ENCODE data around the gene NPVF.
A peak's percentile ranks its signal among the peaks of the same experiment; 100 is the strongest.

NPVF gene

GRCh38 chr7:25179771-25180591 is 48.3 kb downstream of the NPVF start:
- Mint-ChIP-seq H3K9me3 (no peaks in the 10 kb centered on the region), H3K36me3 (ENCODE audit: insufficient read depth) (peaks cover 2% of the 10 kb centered on the region), H3K27ac (peak overlapping the region; percentile 71 to 85), H3K27me3 (peaks cover 5 to 10% of the 10 kb centered on the region in 2 donors), H3K4me3 (peak overlapping the region; percentile 82 to 91), H3K4me1 (ENCODE audit: low read depth in 2 of 2) (peaks cover 5 to 11% of the 10 kb centered on the region in 2 donors)
- DNase-seq: peak; percentile 96 to 98 (median 97)
- ATAC-seq (replicated peaks): peak; percentile 94

GRCh38 chr7:25179325-25179724 is 49.0 kb downstream of the NPVF start:
- ATAC-seq (replicated peaks) (no peak), DNase-seq (no peak)
- H3K36me3 Mint-ChIP-seq (ENCODE audit: insufficient read depth): peaks cover 2% of the 10 kb centered on the region
- H3K27ac Mint-ChIP-seq: peak overlapping the region; percentile 71 to 85
- H3K4me3 Mint-ChIP-seq: peak overlapping the region; percentile 82 to 91
- no peaks in the 10 kb centered on the region for H3K9me3 Mint-ChIP-seq
- H3K27me3 Mint-ChIP-seq: peaks cover 0 to 3% of the 10 kb centered on the region in 2 donors
- H3K4me1 Mint-ChIP-seq (ENCODE audit: low read depth in 2 of 2): peaks cover 5 to 11% of the 10 kb centered on the region in 2 donors

Data from effector memory CD8-positive, alpha-beta T cell (primary cell).